Bronchial epithelial cell (primary cell): ENCODE measurements around the gene RASL10A. TPM values are rescaled to one million over a fixed set of nuclear protein-coding genes. Genes with fewer than 3 reads are reported as not detected.
A peak's percentile ranks its signal among the peaks of the same experiment; 100 is the strongest.

ENCODE experiments used
- DNase-seq: peaks from one replicate; pipeline ENCODE4 v3.0.0-alpha.2; 2010; ENCODE audit warnings: low read depth
- FAIRE-seq: peaks from 2 replicates; lab custom pipeline; 2011; peaks lifted over from hg19 to GRCh38; lab: Jason Lieb, UNC
- H3K27me3 ChIP-seq: 2 replicates; pipeline ENCODE4 v1.5.1; 2011; ENCODE audit warnings: low read length; ENCODE audit not compliant: control insufficient read depth, insufficient read depth
- H3K36me3 ChIP-seq: 2 replicates; pipeline ENCODE4 v1.5.1; 2011; ENCODE audit warnings: low read length; ENCODE audit not compliant: control insufficient read depth, insufficient read depth
- H3K4me3 ChIP-seq: 2 replicates; pipeline ENCODE4 v1.5.1; 2011; ENCODE audit warnings: mild to moderate bottlenecking, low read depth, low read length, control low read depth
- total RNA-seq: library from RNA; depleted of rRNA; stranded (reverse); fragments of >200 nt; gene quantifications from 2 replicates; pipeline ENCODE4 v1.2.1, GENCODE V29; 2014
- TF ChIP-seq, protein P1 (sequence below): IDR thresholded peaks from 2 replicates; pipeline ENCODE4 v1.5.1; 2011; ENCODE audit warnings: mild to moderate bottlenecking, moderate library complexity, low read length, control low read depth, inconsistent platforms; ENCODE audit not compliant: insufficient read depth, severe bottlenecking

Gene RASL10A
- total RNA-seq, 1 donor from 2014 or later = not detected

- TF ChIP-seq, protein P1, sequence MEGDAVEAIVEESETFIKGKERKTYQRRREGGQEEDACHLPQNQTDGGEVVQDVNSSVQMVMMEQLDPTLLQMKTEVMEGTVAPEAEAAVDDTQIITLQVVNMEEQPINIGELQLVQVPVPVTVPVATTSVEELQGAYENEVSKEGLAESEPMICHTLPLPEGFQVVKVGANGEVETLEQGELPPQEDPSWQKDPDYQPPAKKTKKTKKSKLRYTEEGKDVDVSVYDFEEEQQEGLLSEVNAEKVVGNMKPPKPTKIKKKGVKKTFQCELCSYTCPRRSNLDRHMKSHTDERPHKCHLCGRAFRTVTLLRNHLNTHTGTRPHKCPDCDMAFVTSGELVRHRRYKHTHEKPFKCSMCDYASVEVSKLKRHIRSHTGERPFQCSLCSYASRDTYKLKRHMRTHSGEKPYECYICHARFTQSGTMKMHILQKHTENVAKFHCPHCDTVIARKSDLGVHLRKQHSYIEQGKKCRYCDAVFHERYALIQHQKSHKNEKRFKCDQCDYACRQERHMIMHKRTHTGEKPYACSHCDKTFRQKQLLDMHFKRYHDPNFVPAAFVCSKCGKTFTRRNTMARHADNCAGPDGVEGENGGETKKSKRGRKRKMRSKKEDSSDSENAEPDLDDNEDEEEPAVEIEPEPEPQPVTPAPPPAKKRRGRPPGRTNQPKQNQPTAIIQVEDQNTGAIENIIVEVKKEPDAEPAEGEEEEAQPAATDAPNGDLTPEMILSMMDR = no peak
- H3K4me3 ChIP-seq = no peak overlapping the region
- peaks cover 26% of the 10 kb centered on the region for H3K36me3 ChIP-seq
- no peaks in the 10 kb centered on the region for H3K27me3 ChIP-seq
- FAIRE-seq (no peak), DNase-seq (no peak)
Observed at GRCh38 chr22:29300467-29300806, 15.1 kb downstream of the RASL10A start.

- Histone ChIP-seq H3K4me3 (no peak overlapping the region), H3K27me3 (no peaks in the 10 kb centered on the region), H3K36me3 (peaks cover 26% of the 10 kb centered on the region)
- TF ChIP-seq, protein P1 = no peak
- DNase-seq (no peak), FAIRE-seq (peak; percentile 52)
Observed at GRCh38 chr22:29299136-29299900, 16.2 kb downstream of the RASL10A start.

GRCh38 chr22:29298641-29299040 is 16.9 kb downstream of the RASL10A start:
- DNase-seq (no peak), FAIRE-seq (no peak)
- H3K36me3 ChIP-seq = peaks cover 26% of the 10 kb centered on the region
- H3K4me3 ChIP-seq = no peak overlapping the region
- TF ChIP-seq, protein P1 = no peak
- H3K27me3 ChIP-seq = no peaks in the 10 kb centered on the region

- FAIRE-seq = no peak
- H3K36me3 ChIP-seq = peaks cover 28% of the 10 kb centered on the region
- DNase-seq = no peak
- H3K4me3 ChIP-seq = no peak overlapping the region
- TF ChIP-seq, protein P1 = no peak
- H3K27me3 ChIP-seq = no peaks in the 10 kb centered on the region
Observed at GRCh38 chr22:29292379-29292778, 23.1 kb downstream of the RASL10A start.

DNA sequence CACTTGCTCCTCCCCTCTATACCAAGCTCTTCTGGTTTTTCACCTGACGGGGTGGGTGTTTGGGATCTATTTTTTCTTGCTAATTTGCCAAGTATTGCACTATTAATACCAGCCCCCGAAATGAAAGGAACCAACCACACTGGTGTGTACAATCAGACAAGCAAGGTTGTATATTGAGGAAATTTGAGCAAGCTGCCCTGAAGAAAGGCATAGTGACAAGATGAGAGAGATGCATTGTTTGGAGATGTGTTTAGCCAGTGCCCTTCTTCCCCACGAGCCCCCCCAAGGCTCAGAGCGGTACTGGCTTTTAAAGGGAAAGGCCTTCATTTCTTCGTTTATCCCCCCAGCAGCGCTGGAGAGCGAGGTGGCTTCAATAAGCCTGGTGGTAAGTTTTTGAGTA is 24.3 kb downstream of the RASL10A start:
- no peak for FAIRE-seq
- Histone ChIP-seq H3K4me3 (no peak overlapping the region), H3K27me3 (no peaks in the 10 kb centered on the region), H3K36me3 (peaks cover 27% of the 10 kb centered on the region)
- no peak for DNase-seq
- TF ChIP-seq, protein P1 = no peak

DNA sequence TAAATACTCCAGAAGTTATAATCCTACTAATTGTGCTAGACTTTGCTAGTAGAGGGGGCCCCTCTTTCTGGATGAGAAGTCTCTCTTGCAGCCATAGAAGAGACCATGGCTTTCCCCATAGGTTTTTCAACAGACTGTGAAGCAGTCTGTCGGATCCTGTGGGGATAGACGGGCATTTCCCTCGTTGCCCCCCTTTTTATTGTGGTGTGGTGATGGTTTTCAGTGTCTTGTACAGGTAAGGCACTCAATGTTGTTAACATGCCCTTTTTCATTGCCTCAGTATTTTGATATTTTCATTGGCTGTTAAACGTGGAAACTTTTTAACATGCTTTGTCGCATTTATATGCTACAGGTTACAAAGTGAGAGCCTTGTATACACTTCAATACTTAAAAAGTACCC is 25.4 kb downstream of the RASL10A start:
- Histone ChIP-seq H3K4me3 (no peak overlapping the region), H3K36me3 (peaks cover 25% of the 10 kb centered on the region), H3K27me3 (no peaks in the 10 kb centered on the region)
- FAIRE-seq = no peak
- no peak for DNase-seq
- TF ChIP-seq, protein P1 = no peak
